H9 (cell line): ENCODE results near the gene VWA8. TPM values are rescaled to one million over a fixed set of nuclear protein-coding genes. Genes with fewer than 3 reads are reported as not detected.

ENCODE experiments used
- DNase-seq: peaks from one replicate; pipeline ENCODE4 v3.0.0-alpha.2; 2017
- H2AFZ ChIP-seq: one replicate; pipeline ENCODE4 v1.6.1; 2013; ENCODE audit warnings: mild to moderate bottlenecking, low read length, control low read depth, moderate library complexity
- H2AK5ac ChIP-seq: 2 replicates; pipeline ENCODE4 v1.6.1; 2013; ENCODE audit warnings: low read length, control low read depth, mixed read lengths; ENCODE audit not compliant: insufficient read length
- H2BK120ac ChIP-seq: one replicate; pipeline ENCODE4 v1.6.1; 2013; ENCODE audit warnings: low read depth, mild to moderate bottlenecking, low read length, control low read depth, inconsistent platforms; ENCODE audit not compliant: poor library complexity, severe bottlenecking
- H2BK12ac ChIP-seq: 2 replicates; pipeline ENCODE4 v1.6.1; 2013; ENCODE audit warnings: low read length, control low read depth, mixed read lengths, low read depth; ENCODE audit not compliant: insufficient read length
- H2BK15ac ChIP-seq: 2 replicates; pipeline ENCODE4 v1.6.1; 2013; ENCODE audit warnings: low read depth, low read length, control low read depth
- H2BK20ac ChIP-seq: one replicate; pipeline ENCODE4 v1.6.1; 2013; ENCODE audit warnings: low read depth, mild to moderate bottlenecking, low read length, control low read depth, inconsistent platforms; ENCODE audit not compliant: poor library complexity, severe bottlenecking
- H2BK5ac ChIP-seq: 2 replicates; pipeline ENCODE4 v1.6.1; 2013; ENCODE audit warnings: low read length, control low read depth, mixed read lengths; ENCODE audit not compliant: insufficient read length
- H3K14ac ChIP-seq: 2 replicates; pipeline ENCODE4 v1.6.1; 2013; ENCODE audit warnings: low read length, control low read depth; ENCODE audit not compliant: insufficient read depth
- H3K18ac ChIP-seq: 2 replicates; pipeline ENCODE4 v1.6.1; 2013; ENCODE audit warnings: low read depth, mild to moderate bottlenecking, mixed read lengths, low read length, control low read depth; ENCODE audit not compliant: insufficient read length
- H3K23ac ChIP-seq: 2 replicates; pipeline ENCODE4 v1.6.1; 2013; ENCODE audit warnings: low read length, control low read depth, mixed read lengths, low read depth; ENCODE audit not compliant: insufficient read length
- H3K23me2 ChIP-seq: 2 replicates; pipeline ENCODE4 v1.6.1; 2013; ENCODE audit warnings: low read depth, mild to moderate bottlenecking, mixed read lengths, low read length, control low read depth; ENCODE audit not compliant: insufficient read length, poor library complexity, severe bottlenecking
- H3K27ac ChIP-seq: 2 replicates; pipeline ENCODE4 v1.5.1; 2013; ENCODE audit warnings: low read length, control low read depth, mixed read lengths, low read depth; ENCODE audit not compliant: insufficient read length
- H3K27me3 ChIP-seq: 2 replicates; pipeline ENCODE4 v1.6.1; 2013; ENCODE audit warnings: low read length, control low read depth, inconsistent platforms; ENCODE audit not compliant: insufficient read depth
- H3K4ac ChIP-seq: 2 replicates; pipeline ENCODE4 v1.6.1; 2013; ENCODE audit warnings: low read depth, mild to moderate bottlenecking, control low read depth, inconsistent platforms, low read length, moderate library complexity
- H3K4me1 ChIP-seq: 2 replicates; pipeline ENCODE4 v1.6.1; 2013; ENCODE audit warnings: low read length, control low read depth, inconsistent platforms; ENCODE audit not compliant: insufficient read depth
- H3K4me2 ChIP-seq: 2 replicates; pipeline ENCODE4 v1.6.1; 2013; ENCODE audit warnings: low read length, control low read depth, mixed read lengths; ENCODE audit not compliant: insufficient read length, insufficient read depth
- H3K56ac ChIP-seq: 2 replicates; pipeline ENCODE4 v1.6.1; 2013; ENCODE audit warnings: low read depth, mild to moderate bottlenecking, mixed read lengths, low read length, control low read depth; ENCODE audit not compliant: insufficient read length
- H3K79me1 ChIP-seq: 2 replicates; pipeline ENCODE4 v1.6.1; 2013; ENCODE audit warnings: low read depth, mild to moderate bottlenecking, moderate library complexity, low read length, control low read depth, inconsistent platforms; ENCODE audit not compliant: insufficient read depth, poor library complexity, severe bottlenecking
- H3K79me2 ChIP-seq: 2 replicates; pipeline ENCODE4 v1.6.1; 2013; ENCODE audit warnings: low read length, control low read depth, inconsistent platforms; ENCODE audit not compliant: insufficient read depth
- H3K9ac ChIP-seq: 2 replicates; pipeline ENCODE4 v1.6.1; 2013; ENCODE audit warnings: low read length, control low read depth, mixed read lengths; ENCODE audit not compliant: insufficient read length; ENCODE audit errors: extremely low read depth
- H3K9me3 ChIP-seq: one replicate; pipeline ENCODE4 v1.6.1; 2013; ENCODE audit warnings: low read depth, low read length, inconsistent platforms; ENCODE audit not compliant: control insufficient read depth
- H3T11ph ChIP-seq: one replicate; pipeline ENCODE4 v1.6.1; 2013; ENCODE audit warnings: mild to moderate bottlenecking, low read length, control low read depth, inconsistent platforms
- H4K20me1 ChIP-seq: one replicate; pipeline ENCODE4 v1.6.1; 2013; ENCODE audit not compliant: control insufficient read depth, insufficient read length, insufficient read depth
- H4K5ac ChIP-seq: 2 replicates; pipeline ENCODE4 v1.6.1; 2013; ENCODE audit warnings: low read depth, mild to moderate bottlenecking, mixed read lengths, low read length, control low read depth; ENCODE audit not compliant: insufficient read length
- H4K8ac ChIP-seq: replicated peaks from 2 replicates; pipeline ENCODE4 v1.6.1; 2013; ENCODE audit warnings: low read length, control low read depth, mixed read lengths, low read depth; ENCODE audit not compliant: insufficient read length
- H4K91ac ChIP-seq: 2 replicates; pipeline ENCODE4 v1.6.1; 2013; ENCODE audit warnings: low read depth, mild to moderate bottlenecking, moderate library complexity, mixed read lengths, low read length, control low read depth; ENCODE audit not compliant: insufficient read length
- H3K27ac Mint-ChIP-seq, 3 experiments: 2 replicates in 2 of 3; 3 replicates in 1 of 3; pipeline ENCODE4 v1.8.0; 2020 to 2021; ENCODE audit warnings: mixed read lengths in 3 of 3, mild to moderate bottlenecking in 1 of 3, moderate library complexity in 1 of 3
- H3K27me3 Mint-ChIP-seq: 2 replicates; pipeline ENCODE4 v1.8.0; 2021; ENCODE audit warnings: low read depth, mild to moderate bottlenecking, moderate library complexity, mixed read lengths
- H3K36me3 Mint-ChIP-seq, 3 experiments: 2 replicates in 2 of 3; 3 replicates in 1 of 3; pipeline ENCODE4 v1.8.0; 2020 to 2021; ENCODE audit warnings: low read depth in 3 of 3, mixed read lengths in 3 of 3; ENCODE audit not compliant: insufficient read depth in 1 of 3
- H3K4me1 Mint-ChIP-seq, 2 experiments: 2 replicates each; pipeline ENCODE4 v1.8.0; 2020; ENCODE audit warnings: mixed read lengths in 2 of 2
- H3K4me3 Mint-ChIP-seq, 2 experiments: 2 replicates in 1 of 2; 3 replicates in 1 of 2; pipeline ENCODE4 v1.8.0; 2020 to 2021; ENCODE audit warnings: mild to moderate bottlenecking in 2 of 2, mixed read lengths in 2 of 2, moderate library complexity in 1 of 2
- H3K9me3 Mint-ChIP-seq, 2 experiments: 2 replicates in 1 of 2; 3 replicates in 1 of 2; pipeline ENCODE4 v1.8.0; 2020; ENCODE audit warnings: mild to moderate bottlenecking in 2 of 2, mixed read lengths in 2 of 2, moderate library complexity in 1 of 2
- CTCF ChIP-seq: fragments of 200-600 bp; sonication (generic); conservative IDR thresholded peaks from 3 replicates; pipeline ENCODE4 v1.8.0; 2021; ENCODE audit warnings: antibody characterized with exemption, mild to moderate bottlenecking
- WGBS: extraction: QIAGEN DNeasy Blood & Tissue Kit; methylation state at CpG from one replicate; pipeline ENCODE4 v1.1.7; 2013; ENCODE audit warnings: missing lambda C conversion rate, low lambda C conversion rate, mixed read lengths; ENCODE audit not compliant: insufficient read length; ENCODE audit errors: extremely low coverage; 5-methylcytosine and 5-hydroxymethylcytosine counted together
- total RNA-seq: library from RNA; stranded (reverse); gene quantifications from 2 replicates; pipeline ENCODE4 v1.2.1, GENCODE V29; 2021

VWA8 gene
- total RNA-seq, 1 experiment from 2014 or later, result 17.4 TPM

DNA sequence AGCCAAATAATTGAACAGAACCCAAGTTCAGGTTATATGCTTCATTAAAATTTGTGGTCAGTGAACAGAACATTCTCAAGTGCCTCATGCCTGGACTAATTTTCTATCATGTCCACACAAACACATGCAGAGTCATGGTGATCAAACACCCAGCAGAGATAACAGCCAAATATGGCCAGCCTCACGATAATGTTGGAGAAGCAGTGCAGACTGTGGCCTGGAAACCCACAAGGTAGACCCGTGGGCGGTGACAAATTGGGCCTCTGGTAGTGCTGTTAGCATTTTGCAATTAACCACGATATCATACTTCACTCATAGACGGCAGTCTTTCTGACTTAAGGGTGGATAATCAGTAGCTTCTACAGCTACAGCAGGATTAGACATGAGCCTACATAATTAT, 35.0 kb upstream of the VWA8 start:
- H4K91ac ChIP-seq, result no peak overlapping the region
- no peak overlapping the region for H2AK5ac ChIP-seq
- H3K9ac ChIP-seq, result no peak overlapping the region
- no peak overlapping the region for H4K8ac ChIP-seq
- no peak overlapping the region for H3K56ac ChIP-seq
- H2AFZ ChIP-seq, result no peak overlapping the region
- no CpG with 5 or more reads among the region's 5 CpGs for WGBS
- no peak overlapping the region for H3T11ph ChIP-seq
- no peak overlapping the region for H2BK12ac ChIP-seq
- no peaks in the 10 kb centered on the region for H3K79me2 ChIP-seq
- no peak overlapping the region for H2BK15ac ChIP-seq
- Mint-ChIP-seq H3K9me3 (no peaks in the 10 kb centered on the region), H3K4me3 (no peak overlapping the region), H3K36me3 (no peaks in the 10 kb centered on the region), H3K4me1 (peaks cover 5 to 9% of the 10 kb centered on the region in 2 experiments), H3K27me3 (no peaks in the 10 kb centered on the region; the same call in 1 of the 2 replicates), H3K27ac (no peak overlapping the region)
- no peak overlapping the region for H3K4ac ChIP-seq
- H4K20me1 ChIP-seq, result no peaks in the 10 kb centered on the region
- no peak overlapping the region for H3K18ac ChIP-seq
- no peak overlapping the region for H3K27ac ChIP-seq
- no peaks in the 10 kb centered on the region for H3K27me3 ChIP-seq
- no peaks in the 10 kb centered on the region for H3K79me1 ChIP-seq
- H4K5ac ChIP-seq, result no peak overlapping the region
- no peak overlapping the region for H2BK20ac ChIP-seq
- H3K4me1 ChIP-seq, result 0 out of 2 replicates have a peak, but pooled peaks cover 2% of the 10 kb centered on the region
- no peaks in the 10 kb centered on the region for H3K23me2 ChIP-seq
- no peak overlapping the region for H2BK5ac ChIP-seq
- no peak for TF ChIP-seq CTCF
- H3K23ac ChIP-seq, result no peak overlapping the region
- no peaks in the 10 kb centered on the region for H3K9me3 ChIP-seq
- no peak overlapping the region for H3K4me2 ChIP-seq
- H2BK120ac ChIP-seq, result no peak overlapping the region
- no peak overlapping the region for H3K14ac ChIP-seq
- DNase-seq, result no peak
